Measurements from ENCODE around the gene CERS2. TPM values are rescaled to one million over a fixed set of nuclear protein-coding genes. Genes with fewer than 3 reads are reported as not detected.

Gene CERS2
- total RNA-seq, 1 donor from 2014 or later = 189 TPM

GRCh38 chr1:150970808-150971582 lies 3.6 kb downstream of the CERS2 start:
- Histone ChIP-seq H3K9ac (ENCODE audit: low read length) (peak overlapping the region; percentile 18), H3K27ac (ENCODE audit: low read depth, low read length) (no peak overlapping the region), H3K9me3 (ENCODE audit: insufficient read depth, low read depth, low read length) (no peaks in the 10 kb centered on the region), H3K36me3 (ENCODE audit: insufficient read depth, low read length) (peaks cover 19% of the 10 kb centered on the region), H3K79me2 (ENCODE audit: insufficient read depth, low read length) (peaks cover 70% of the 10 kb centered on the region), H3K4me3 (ENCODE audit: insufficient read depth, low read depth, low read length) (no peak overlapping the region), H2AFZ (ENCODE audit: low read depth, low read length) (no peak overlapping the region), H3K4me2 (ENCODE audit: low read length) (peak overlapping the region; percentile 97), H3K27me3 (ENCODE audit: insufficient read depth, low read length) (no peaks in the 10 kb centered on the region), H4K20me1 (ENCODE audit: insufficient read depth, low read length) (peaks cover 74% of the 10 kb centered on the region), H3K4me1 (ENCODE audit: insufficient read depth, low read length) (peaks cover 27% of the 10 kb centered on the region)
- Mint-ChIP-seq H3K27me3 (ENCODE audit: low read depth, unreplicated experiment) (no peaks in the 10 kb centered on the region), H3K4me1 (ENCODE audit: low read depth, unreplicated experiment) (peaks cover 30% of the 10 kb centered on the region), H3K27ac (ENCODE audit: unreplicated experiment) (peak overlapping the region; percentile 55), H3K4me3 (ENCODE audit: unreplicated experiment) (peak overlapping the region; percentile 88), H3K9me3 (ENCODE audit: unreplicated experiment) (no peaks in the 10 kb centered on the region), H3K36me3 (ENCODE audit: low read depth, unreplicated experiment) (peaks cover 21% of the 10 kb centered on the region)
- FAIRE-seq = no peak
- TF ChIP-seq EZH2 (IDR thresholded peaks at IDR 0.05; ENCODE audit: insufficient read depth, low read length) (no peak), CTCF (IDR thresholded peaks at IDR 0.05; ENCODE audit: insufficient read depth, low read depth, low read length) (no peak)
- no peak for DNase-seq (ENCODE audit: low read depth)

GRCh38 chr1:150969626-150970025 lies 5.0 kb downstream of the CERS2 start:
- Histone ChIP-seq H3K36me3 (ENCODE audit: insufficient read depth, low read length) (peaks cover 26% of the 10 kb centered on the region), H3K27ac (ENCODE audit: low read depth, low read length) (no peak overlapping the region), H3K27me3 (ENCODE audit: insufficient read depth, low read length) (no peaks in the 10 kb centered on the region), H2AFZ (ENCODE audit: low read depth, low read length) (no peak overlapping the region), H3K9ac (ENCODE audit: low read length) (no peak overlapping the region), H3K4me3 (ENCODE audit: insufficient read depth, low read depth, low read length) (no peak overlapping the region), H3K4me1 (ENCODE audit: insufficient read depth, low read length) (peaks cover 27% of the 10 kb centered on the region), H3K9me3 (ENCODE audit: insufficient read depth, low read depth, low read length) (no peaks in the 10 kb centered on the region), H4K20me1 (ENCODE audit: insufficient read depth, low read length) (peaks cover 81% of the 10 kb centered on the region), H3K79me2 (ENCODE audit: insufficient read depth, low read length) (peaks cover 70% of the 10 kb centered on the region), H3K4me2 (ENCODE audit: low read length) (no peak overlapping the region)
- FAIRE-seq = no peak
- H3K27ac Mint-ChIP-seq (ENCODE audit: unreplicated experiment) = no peak overlapping the region
- no peaks in the 10 kb centered on the region for H3K9me3 Mint-ChIP-seq (ENCODE audit: unreplicated experiment)
- H3K27me3 Mint-ChIP-seq (ENCODE audit: low read depth, unreplicated experiment) = no peaks in the 10 kb centered on the region
- no peak overlapping the region for H3K4me3 Mint-ChIP-seq (ENCODE audit: unreplicated experiment)
- H3K36me3 Mint-ChIP-seq (ENCODE audit: low read depth, unreplicated experiment) = peaks cover 26% of the 10 kb centered on the region
- DNase-seq (ENCODE audit: low read depth) = no peak
- peaks cover 28% of the 10 kb centered on the region for H3K4me1 Mint-ChIP-seq (ENCODE audit: low read depth, unreplicated experiment)
- TF ChIP-seq EZH2 (IDR thresholded peaks at IDR 0.05; ENCODE audit: insufficient read depth, low read length) = no peak
- TF ChIP-seq CTCF (IDR thresholded peaks at IDR 0.05; ENCODE audit: insufficient read depth, low read depth, low read length) = no peak

GRCh38 chr1:150968491-150968890 lies 6.1 kb downstream of the CERS2 start:
- Mint-ChIP-seq H3K4me3 (ENCODE audit: unreplicated experiment) (no peak overlapping the region), H3K36me3 (ENCODE audit: low read depth, unreplicated experiment) (peaks cover 33% of the 10 kb centered on the region), H3K9me3 (ENCODE audit: unreplicated experiment) (no peaks in the 10 kb centered on the region), H3K27ac (ENCODE audit: unreplicated experiment) (no peak overlapping the region), H3K27me3 (ENCODE audit: low read depth, unreplicated experiment) (no peaks in the 10 kb centered on the region), H3K4me1 (ENCODE audit: low read depth, unreplicated experiment) (peaks cover 28% of the 10 kb centered on the region)
- Histone ChIP-seq H3K4me3 (ENCODE audit: insufficient read depth, low read depth, low read length) (no peak overlapping the region), H3K79me2 (ENCODE audit: insufficient read depth, low read length) (peaks cover 63% of the 10 kb centered on the region), H3K4me2 (ENCODE audit: low read length) (no peak overlapping the region), H3K27ac (ENCODE audit: low read depth, low read length) (no peak overlapping the region), H3K36me3 (ENCODE audit: insufficient read depth, low read length) (peaks cover 37% of the 10 kb centered on the region), H2AFZ (ENCODE audit: low read depth, low read length) (no peak overlapping the region), H3K9ac (ENCODE audit: low read length) (no peak overlapping the region), H4K20me1 (ENCODE audit: insufficient read depth, low read length) (peaks cover 85% of the 10 kb centered on the region), H3K27me3 (ENCODE audit: insufficient read depth, low read length) (no peaks in the 10 kb centered on the region), H3K9me3 (ENCODE audit: insufficient read depth, low read depth, low read length) (no peaks in the 10 kb centered on the region), H3K4me1 (ENCODE audit: insufficient read depth, low read length) (peaks cover 27% of the 10 kb centered on the region)
- TF ChIP-seq EZH2 (IDR thresholded peaks at IDR 0.05; ENCODE audit: insufficient read depth, low read length) = no peak
- FAIRE-seq = no peak
- no peak for DNase-seq (ENCODE audit: low read depth)

Measured in astrocyte (in vitro differentiated cells and primary cell).